Activated T-cell treated with anti-CD3 and anti-CD28 coated beads for 48 hours (primary cell): ENCODE results near the gene CFAP97D1.
A peak's percentile ranks its signal among the peaks of the same experiment; 100 is the strongest.

Source experiments
- DNase-seq: peaks from one replicate; pipeline ENCODE4 v3.0.0-alpha.2; 2020; ENCODE audit warnings: low read depth

The CFAP97D1 gene

GRCh38 chr17:43827596-43827995, 47.4 kb downstream of the CFAP97D1 start:
- DNase-seq = no peak

GRCh38 chr17:43829738-43830137, 49.5 kb downstream of the CFAP97D1 start:
- no peak for DNase-seq

- DNase-seq = no peak
Observed at GRCh38 chr17:43830510-43831140, 50.4 kb downstream of the CFAP97D1 start.

GRCh38 chr17:43831633-43832032, 51.4 kb downstream of the CFAP97D1 start:
- DNase-seq = no peak

GRCh38 chr17:43832168-43832975, 52.1 kb downstream of the CFAP97D1 start:
- peak; percentile 12 for DNase-seq

- peak; percentile 29 for DNase-seq
Observed at GRCh38 chr17:43832976-43833829, 53.0 kb downstream of the CFAP97D1 start, which contains the start of gene MPP3. MPP3 (minus strand) TSS chr17:43833146; CDS start chr17:43831906, 1,240 bp downstream.

- no peak for DNase-seq
Observed at GRCh38 chr17:43834106-43834505, 53.9 kb downstream of the CFAP97D1 start.
